MM.1S (cell line): Measurements from ENCODE around the gene BLOC1S4.

ENCODE experiments used
- DNase-seq: peaks from one replicate; pipeline ENCODE4 v3.0.0-alpha.2; 2015
- H2AFZ ChIP-seq: fragments of 300-600 bp; sonication (generic); 2 replicates; pipeline ENCODE4 v1.6.0; 2016; ENCODE audit warnings: antibody characterized with exemption, low read length
- H3F3A ChIP-seq: fragments of 300-600 bp; sonication (generic); 2 replicates; pipeline ENCODE4 v1.6.1; 2016; ENCODE audit warnings: mild to moderate bottlenecking, antibody characterized with exemption, low read length, moderate library complexity, mixed read lengths; ENCODE audit not compliant: insufficient read depth
- H3K27ac ChIP-seq: fragments of 300-600 bp; sonication (generic); 2 replicates; pipeline ENCODE4 v1.5.1; 2016; ENCODE audit warnings: mild to moderate bottlenecking, low read length
- H3K27me3 ChIP-seq: fragments of 300-600 bp; sonication (generic); replicated peaks from 2 replicates; pipeline ENCODE4 v1.6.0; 2016; ENCODE audit warnings: low read length; ENCODE audit not compliant: insufficient read depth
- H3K36me3 ChIP-seq: fragments of 300-600 bp; sonication (generic); replicated peaks from 2 replicates; pipeline ENCODE4 v1.6.1; 2016; ENCODE audit warnings: mild to moderate bottlenecking, low read length, mixed read lengths; ENCODE audit not compliant: insufficient read depth
- H3K4me1 ChIP-seq: fragments of 300-600 bp; sonication (generic); 2 replicates; pipeline ENCODE4 v1.6.1; 2016; ENCODE audit warnings: low read length, mixed read lengths
- H3K4me2 ChIP-seq: fragments of 300-600 bp; sonication (generic); 2 replicates; pipeline ENCODE4 v1.6.0; 2016; ENCODE audit warnings: low read depth, low read length
- H3K4me3 ChIP-seq: fragments of 300-600 bp; sonication (generic); 2 replicates; pipeline ENCODE4 v1.5.1; 2016; ENCODE audit warnings: low read length, mixed read lengths
- H3K79me2 ChIP-seq: fragments of 300-600 bp; sonication (generic); 2 replicates; pipeline ENCODE4 v1.6.1; 2016; ENCODE audit warnings: mixed run types, low read length, mixed read lengths
- H3K9ac ChIP-seq: fragments of 300-600 bp; sonication (generic); 2 replicates; pipeline ENCODE4 v1.6.1; 2016; ENCODE audit warnings: low read length, mixed read lengths
- H3K9me2 ChIP-seq: fragments of 300-600 bp; sonication (generic); replicated peaks from 2 replicates; pipeline ENCODE4 v1.6.1; 2016; ENCODE audit warnings: mild to moderate bottlenecking, low read length, mixed read lengths; ENCODE audit not compliant: insufficient read depth
- H3K9me3 ChIP-seq: fragments of 300-600 bp; sonication (generic); replicated peaks from 2 replicates; pipeline ENCODE4 v1.6.1; 2016; ENCODE audit warnings: mild to moderate bottlenecking, low read length, mixed read lengths; ENCODE audit not compliant: insufficient read depth
- H4K20me1 ChIP-seq: fragments of 300-600 bp; sonication (generic); 2 replicates; pipeline ENCODE4 v1.6.1; 2016; ENCODE audit warnings: mild to moderate bottlenecking, low read length, moderate library complexity, mixed read lengths; ENCODE audit not compliant: insufficient read depth
- CTCF ChIP-seq: fragments of 300-600 bp; sonication (generic); IDR thresholded peaks from 2 replicates; pipeline ENCODE4 v1.5.1; 2016; ENCODE audit warnings: antibody characterized with exemption, low read length, mixed read lengths
- EZH2 ChIP-seq: fragments of 300-600 bp; sonication (generic); optimal IDR thresholded peaks from 2 replicates; pipeline ENCODE3; 2017; ENCODE audit warnings: low read depth, mild to moderate bottlenecking, antibody characterized with exemption, low read length, mixed read lengths
- EZH2phosphoT487 ChIP-seq: fragments of 300-600 bp; sonication (generic); IDR thresholded peaks from 2 replicates; pipeline ENCODE4 v1.6.1; 2018; ENCODE audit warnings: antibody characterized with exemption, low read length

Gene BLOC1S4

GRCh38 chr4:6696611-6697010 is 19.4 kb upstream of the BLOC1S4 start:
- Histone ChIP-seq H4K20me1 (no peaks in the 10 kb centered on the region), H3K4me1 (no peaks in the 10 kb centered on the region), H3F3A (no peaks in the 10 kb centered on the region), H3K9me3 (no peaks in the 10 kb centered on the region), H3K4me2 (no peak overlapping the region), H2AFZ (no peak overlapping the region), H3K27ac (no peak overlapping the region), H3K9me2 (no peaks in the 10 kb centered on the region), H3K9ac (no peak overlapping the region), H3K79me2 (no peaks in the 10 kb centered on the region), H3K4me3 (no peak overlapping the region), H3K36me3 (no peaks in the 10 kb centered on the region), H3K27me3 (no peaks in the 10 kb centered on the region)
- TF ChIP-seq EZH2 (no peak), CTCF (no peak), EZH2phosphoT487 (no peak)
- DNase-seq, result no peak

GRCh38 chr4:6697131-6697530 is 18.8 kb upstream of the BLOC1S4 start:
- Histone ChIP-seq H3K4me2 (no peak overlapping the region), H3K9me3 (no peaks in the 10 kb centered on the region), H3K4me3 (no peak overlapping the region), H4K20me1 (no peaks in the 10 kb centered on the region), H3K9ac (no peak overlapping the region), H3K27me3 (no peaks in the 10 kb centered on the region), H3F3A (no peaks in the 10 kb centered on the region), H2AFZ (no peak overlapping the region), H3K9me2 (no peaks in the 10 kb centered on the region), H3K4me1 (no peaks in the 10 kb centered on the region), H3K36me3 (no peaks in the 10 kb centered on the region), H3K27ac (no peak overlapping the region), H3K79me2 (no peaks in the 10 kb centered on the region)
- DNase-seq, result no peak
- TF ChIP-seq EZH2phosphoT487, result no peak
- no peak for TF ChIP-seq CTCF
- no peak for TF ChIP-seq EZH2

- DNase-seq, result no peak
- no peaks in the 10 kb centered on the region for H4K20me1 ChIP-seq
- no peak overlapping the region for H3K9ac ChIP-seq
- no peak overlapping the region for H2AFZ ChIP-seq
- no peaks in the 10 kb centered on the region for H3K9me3 ChIP-seq
- no peaks in the 10 kb centered on the region for H3K9me2 ChIP-seq
- H3F3A ChIP-seq, result no peaks in the 10 kb centered on the region
- no peaks in the 10 kb centered on the region for H3K36me3 ChIP-seq
- no peak overlapping the region for H3K4me2 ChIP-seq
- H3K79me2 ChIP-seq, result no peaks in the 10 kb centered on the region
- TF ChIP-seq EZH2 (no peak), EZH2phosphoT487 (no peak), CTCF (no peak)
- no peaks in the 10 kb centered on the region for H3K27me3 ChIP-seq
- H3K4me3 ChIP-seq, result no peak overlapping the region
- H3K27ac ChIP-seq, result no peak overlapping the region
- H3K4me1 ChIP-seq, result no peaks in the 10 kb centered on the region
Measured at GRCh38 chr4:6699388-6699787, 16.6 kb upstream of the BLOC1S4 start.
